WTC11 (cell line): ENCODE data around the gene INCA1.

Experiments
- ELF4 ChIP-seq: sonication (generic); formaldehyde crosslinking; IDR thresholded peaks from 2 replicates; pipeline ENCODE4 v1.8.1; 2022; ENCODE audit warnings: low read depth, mild to moderate bottlenecking, moderate library complexity, missing genetic modification reagents
- FOXJ3 ChIP-seq: sonication (generic); formaldehyde crosslinking; IDR thresholded peaks from 2 replicates; pipeline ENCODE4 v1.9.0; 2021; ENCODE audit warnings: missing genetic modification reagents, mild to moderate bottlenecking, borderline replicate concordance
- FOXK1 ChIP-seq: sonication (generic); formaldehyde crosslinking; IDR thresholded peaks from 2 replicates; pipeline ENCODE4 v1.8.0; 2022; ENCODE audit warnings: mild to moderate bottlenecking, moderate library complexity, missing genetic modification reagents
- KAT7 ChIP-seq: sonication (generic); formaldehyde crosslinking; IDR thresholded peaks from 2 replicates; pipeline ENCODE4 v1.8.1; 2023; ENCODE audit warnings: missing genetic modification reagents, mild to moderate bottlenecking, borderline replicate concordance
- NFE2L1 ChIP-seq: sonication (generic); formaldehyde crosslinking; IDR thresholded peaks from 2 replicates; pipeline ENCODE4 v1.8.1; 2023; ENCODE audit warnings: missing genetic modification reagents
- ZNF416 ChIP-seq: fragments of 250-450 bp; sonication (Bioruptor Pico); IDR thresholded peaks from 2 replicates; pipeline ENCODE4 v1.9.0; 2021; ENCODE audit warnings: mild to moderate bottlenecking, inconsistent platforms
- ZNF423 ChIP-seq: fragments of 250-450 bp; sonication (Bioruptor Pico); IDR thresholded peaks from 2 replicates; pipeline ENCODE4 v2.1.2; 2022; ENCODE audit warnings: mild to moderate bottlenecking, moderate library complexity
- TF ChIP-seq, protein P1 (sequence below): fragments of 200-600 bp; IDR thresholded peaks from 2 replicates; pipeline ENCODE4 v1.8.0; 2022; ENCODE audit warnings: antibody characterized with exemption
- TF ChIP-seq, protein P2 (sequence below): sonication (generic); formaldehyde crosslinking; conservative IDR thresholded peaks from 2 replicates; pipeline ENCODE4 v1.8.1; 2023; ENCODE audit warnings: mild to moderate bottlenecking, low read depth, missing genetic modification reagents, moderate library complexity
- TF ChIP-seq, protein P3 (sequence below): sonication (generic); formaldehyde crosslinking; IDR thresholded peaks from 2 replicates; pipeline ENCODE4 v1.8.0; 2022; ENCODE audit warnings: mild to moderate bottlenecking, missing genetic modification reagents
- TF ChIP-seq, protein P4 (sequence below): sonication (generic); formaldehyde crosslinking; IDR thresholded peaks from 2 replicates; pipeline ENCODE4 v1.8.0; 2023; ENCODE audit warnings: missing genetic modification reagents
- TF ChIP-seq, protein P5 (sequence below): sonication (generic); formaldehyde crosslinking; IDR thresholded peaks from 2 replicates; pipeline ENCODE4 v1.8.1; 2023; ENCODE audit warnings: mild to moderate bottlenecking, missing genetic modification reagents, moderate library complexity
- TF ChIP-seq, protein P6 (sequence below): sonication (generic); formaldehyde crosslinking; conservative IDR thresholded peaks from 2 replicates; pipeline ENCODE4 v1.8.1; 2022; ENCODE audit warnings: mild to moderate bottlenecking, missing genetic modification reagents
- TF ChIP-seq, protein P7 (sequence below): sonication (generic); formaldehyde crosslinking; IDR thresholded peaks from 2 replicates; pipeline ENCODE4 v1.8.1; 2023; ENCODE audit warnings: mild to moderate bottlenecking, missing genetic modification reagents, borderline replicate concordance

DNA sequence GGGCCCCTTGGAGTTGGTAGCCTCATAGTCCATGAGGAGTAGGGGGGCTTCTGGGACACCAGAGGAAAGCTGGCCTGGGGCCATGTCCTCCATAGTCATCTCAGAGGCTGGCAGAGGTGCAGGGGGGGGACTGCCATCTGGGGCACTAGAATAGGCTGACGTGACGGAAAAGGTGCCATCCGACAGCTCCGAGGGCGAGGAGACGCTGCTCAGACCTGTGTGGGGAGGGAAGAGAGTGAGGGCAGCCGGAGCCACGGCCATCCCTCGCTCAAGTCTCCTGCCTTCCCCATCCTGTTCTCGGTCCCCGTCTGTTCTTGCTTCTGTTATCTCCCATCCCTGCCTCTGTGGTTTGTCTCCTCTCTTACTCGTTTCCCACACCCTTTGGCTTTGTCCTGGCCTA, 25.0 kb downstream of the INCA1 start:
- no peak for TF ChIP-seq ELF4
- TF ChIP-seq, protein P1, sequence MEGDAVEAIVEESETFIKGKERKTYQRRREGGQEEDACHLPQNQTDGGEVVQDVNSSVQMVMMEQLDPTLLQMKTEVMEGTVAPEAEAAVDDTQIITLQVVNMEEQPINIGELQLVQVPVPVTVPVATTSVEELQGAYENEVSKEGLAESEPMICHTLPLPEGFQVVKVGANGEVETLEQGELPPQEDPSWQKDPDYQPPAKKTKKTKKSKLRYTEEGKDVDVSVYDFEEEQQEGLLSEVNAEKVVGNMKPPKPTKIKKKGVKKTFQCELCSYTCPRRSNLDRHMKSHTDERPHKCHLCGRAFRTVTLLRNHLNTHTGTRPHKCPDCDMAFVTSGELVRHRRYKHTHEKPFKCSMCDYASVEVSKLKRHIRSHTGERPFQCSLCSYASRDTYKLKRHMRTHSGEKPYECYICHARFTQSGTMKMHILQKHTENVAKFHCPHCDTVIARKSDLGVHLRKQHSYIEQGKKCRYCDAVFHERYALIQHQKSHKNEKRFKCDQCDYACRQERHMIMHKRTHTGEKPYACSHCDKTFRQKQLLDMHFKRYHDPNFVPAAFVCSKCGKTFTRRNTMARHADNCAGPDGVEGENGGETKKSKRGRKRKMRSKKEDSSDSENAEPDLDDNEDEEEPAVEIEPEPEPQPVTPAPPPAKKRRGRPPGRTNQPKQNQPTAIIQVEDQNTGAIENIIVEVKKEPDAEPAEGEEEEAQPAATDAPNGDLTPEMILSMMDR = no peak
- TF ChIP-seq, protein P2, sequence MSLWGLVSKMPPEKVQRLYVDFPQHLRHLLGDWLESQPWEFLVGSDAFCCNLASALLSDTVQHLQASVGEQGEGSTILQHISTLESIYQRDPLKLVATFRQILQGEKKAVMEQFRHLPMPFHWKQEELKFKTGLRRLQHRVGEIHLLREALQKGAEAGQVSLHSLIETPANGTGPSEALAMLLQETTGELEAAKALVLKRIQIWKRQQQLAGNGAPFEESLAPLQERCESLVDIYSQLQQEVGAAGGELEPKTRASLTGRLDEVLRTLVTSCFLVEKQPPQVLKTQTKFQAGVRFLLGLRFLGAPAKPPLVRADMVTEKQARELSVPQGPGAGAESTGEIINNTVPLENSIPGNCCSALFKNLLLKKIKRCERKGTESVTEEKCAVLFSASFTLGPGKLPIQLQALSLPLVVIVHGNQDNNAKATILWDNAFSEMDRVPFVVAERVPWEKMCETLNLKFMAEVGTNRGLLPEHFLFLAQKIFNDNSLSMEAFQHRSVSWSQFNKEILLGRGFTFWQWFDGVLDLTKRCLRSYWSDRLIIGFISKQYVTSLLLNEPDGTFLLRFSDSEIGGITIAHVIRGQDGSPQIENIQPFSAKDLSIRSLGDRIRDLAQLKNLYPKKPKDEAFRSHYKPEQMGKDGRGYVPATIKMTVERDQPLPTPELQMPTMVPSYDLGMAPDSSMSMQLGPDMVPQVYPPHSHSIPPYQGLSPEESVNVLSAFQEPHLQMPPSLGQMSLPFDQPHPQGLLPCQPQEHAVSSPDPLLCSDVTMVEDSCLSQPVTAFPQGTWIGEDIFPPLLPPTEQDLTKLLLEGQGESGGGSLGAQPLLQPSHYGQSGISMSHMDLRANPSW (CRISPR knock-in tag) = no peak
- TF ChIP-seq NFE2L1 (CRISPR knock-in tag) = no peak
- TF ChIP-seq, protein P3, sequence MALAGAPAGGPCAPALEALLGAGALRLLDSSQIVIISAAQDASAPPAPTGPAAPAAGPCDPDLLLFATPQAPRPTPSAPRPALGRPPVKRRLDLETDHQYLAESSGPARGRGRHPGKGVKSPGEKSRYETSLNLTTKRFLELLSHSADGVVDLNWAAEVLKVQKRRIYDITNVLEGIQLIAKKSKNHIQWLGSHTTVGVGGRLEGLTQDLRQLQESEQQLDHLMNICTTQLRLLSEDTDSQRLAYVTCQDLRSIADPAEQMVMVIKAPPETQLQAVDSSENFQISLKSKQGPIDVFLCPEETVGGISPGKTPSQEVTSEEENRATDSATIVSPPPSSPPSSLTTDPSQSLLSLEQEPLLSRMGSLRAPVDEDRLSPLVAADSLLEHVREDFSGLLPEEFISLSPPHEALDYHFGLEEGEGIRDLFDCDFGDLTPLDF (CRISPR knock-in tag) = no peak
- TF ChIP-seq KAT7 (CRISPR knock-in tag) = no peak
- TF ChIP-seq, protein P4, sequence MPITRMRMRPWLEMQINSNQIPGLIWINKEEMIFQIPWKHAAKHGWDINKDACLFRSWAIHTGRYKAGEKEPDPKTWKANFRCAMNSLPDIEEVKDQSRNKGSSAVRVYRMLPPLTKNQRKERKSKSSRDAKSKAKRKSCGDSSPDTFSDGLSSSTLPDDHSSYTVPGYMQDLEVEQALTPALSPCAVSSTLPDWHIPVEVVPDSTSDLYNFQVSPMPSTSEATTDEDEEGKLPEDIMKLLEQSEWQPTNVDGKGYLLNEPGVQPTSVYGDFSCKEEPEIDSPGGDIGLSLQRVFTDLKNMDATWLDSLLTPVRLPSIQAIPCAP (CRISPR knock-in tag) = no peak
- no peak for TF ChIP-seq FOXK1 (CRISPR knock-in tag)
- no peak for TF ChIP-seq FOXJ3 (CRISPR knock-in tag)
- TF ChIP-seq, protein P5, sequence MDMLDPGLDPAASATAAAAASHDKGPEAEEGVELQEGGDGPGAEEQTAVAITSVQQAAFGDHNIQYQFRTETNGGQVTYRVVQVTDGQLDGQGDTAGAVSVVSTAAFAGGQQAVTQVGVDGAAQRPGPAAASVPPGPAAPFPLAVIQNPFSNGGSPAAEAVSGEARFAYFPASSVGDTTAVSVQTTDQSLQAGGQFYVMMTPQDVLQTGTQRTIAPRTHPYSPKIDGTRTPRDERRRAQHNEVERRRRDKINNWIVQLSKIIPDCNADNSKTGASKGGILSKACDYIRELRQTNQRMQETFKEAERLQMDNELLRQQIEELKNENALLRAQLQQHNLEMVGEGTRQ = no peak
- TF ChIP-seq, protein P6, sequence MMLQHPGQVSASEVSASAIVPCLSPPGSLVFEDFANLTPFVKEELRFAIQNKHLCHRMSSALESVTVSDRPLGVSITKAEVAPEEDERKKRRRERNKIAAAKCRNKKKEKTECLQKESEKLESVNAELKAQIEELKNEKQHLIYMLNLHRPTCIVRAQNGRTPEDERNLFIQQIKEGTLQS (CRISPR knock-in tag) = no peak
- no peak for TF ChIP-seq ZNF423 (CRISPR knock-in tag)
- TF ChIP-seq, protein P7, sequence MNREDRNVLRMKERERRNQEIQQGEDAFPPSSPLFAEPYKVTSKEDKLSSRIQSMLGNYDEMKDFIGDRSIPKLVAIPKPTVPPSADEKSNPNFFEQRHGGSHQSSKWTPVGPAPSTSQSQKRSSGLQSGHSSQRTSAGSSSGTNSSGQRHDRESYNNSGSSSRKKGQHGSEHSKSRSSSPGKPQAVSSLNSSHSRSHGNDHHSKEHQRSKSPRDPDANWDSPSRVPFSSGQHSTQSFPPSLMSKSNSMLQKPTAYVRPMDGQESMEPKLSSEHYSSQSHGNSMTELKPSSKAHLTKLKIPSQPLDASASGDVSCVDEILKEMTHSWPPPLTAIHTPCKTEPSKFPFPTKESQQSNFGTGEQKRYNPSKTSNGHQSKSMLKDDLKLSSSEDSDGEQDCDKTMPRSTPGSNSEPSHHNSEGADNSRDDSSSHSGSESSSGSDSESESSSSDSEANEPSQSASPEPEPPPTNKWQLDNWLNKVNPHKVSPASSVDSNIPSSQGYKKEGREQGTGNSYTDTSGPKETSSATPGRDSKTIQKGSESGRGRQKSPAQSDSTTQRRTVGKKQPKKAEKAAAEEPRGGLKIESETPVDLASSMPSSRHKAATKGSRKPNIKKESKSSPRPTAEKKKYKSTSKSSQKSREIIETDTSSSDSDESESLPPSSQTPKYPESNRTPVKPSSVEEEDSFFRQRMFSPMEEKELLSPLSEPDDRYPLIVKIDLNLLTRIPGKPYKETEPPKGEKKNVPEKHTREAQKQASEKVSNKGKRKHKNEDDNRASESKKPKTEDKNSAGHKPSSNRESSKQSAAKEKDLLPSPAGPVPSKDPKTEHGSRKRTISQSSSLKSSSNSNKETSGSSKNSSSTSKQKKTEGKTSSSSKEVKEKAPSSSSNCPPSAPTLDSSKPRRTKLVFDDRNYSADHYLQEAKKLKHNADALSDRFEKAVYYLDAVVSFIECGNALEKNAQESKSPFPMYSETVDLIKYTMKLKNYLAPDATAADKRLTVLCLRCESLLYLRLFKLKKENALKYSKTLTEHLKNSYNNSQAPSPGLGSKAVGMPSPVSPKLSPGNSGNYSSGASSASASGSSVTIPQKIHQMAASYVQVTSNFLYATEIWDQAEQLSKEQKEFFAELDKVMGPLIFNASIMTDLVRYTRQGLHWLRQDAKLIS = no peak
- TF ChIP-seq ZNF416 (CRISPR knock-in tag) = no peak
